Uterus (tissue), 4 donors: ENCODE data around the gene CISH. TPM values are rescaled to one million over a fixed set of nuclear protein-coding genes. Genes with fewer than 3 reads are reported as not detected.

Experiments used
- DNase-seq, 2 donors: peaks; one replicate each; pipeline ENCODE4 v3.0.0-alpha.2; 2019 to 2020
- H3K27ac ChIP-seq, 2 donors: fragments of 200-600 bp; sonication (generic); 1 replicate in 1 of 2; 2 replicates in 1 of 2; pipeline ENCODE4 v1.5.1; 2016 to 2018
- H3K27me3 ChIP-seq, 2 donors: fragments of 200-600 bp; sonication (generic); one replicate each; pipeline ENCODE4 v1.5.1; 2018 to 2019; ENCODE audit warnings: control low read depth in 1 of 2
- H3K36me3 ChIP-seq, 2 donors: fragments of 200-600 bp; sonication (generic); one replicate each; pipeline ENCODE4 v1.5.1; 2019; ENCODE audit warnings: control low read depth in 1 of 2
- H3K4me1 ChIP-seq, 2 donors: fragments of 200-600 bp; sonication (generic); one replicate each; pipeline ENCODE4 v1.5.1; 2018 to 2019; ENCODE audit warnings: control low read depth in 1 of 2
- H3K4me3 ChIP-seq, 2 donors: fragments of 200-600 bp; sonication (generic); 1 replicate in 1 of 2; 2 replicates in 1 of 2; pipeline ENCODE4 v1.5.1; 2018 to 2019; ENCODE audit warnings: mild to moderate bottlenecking in 1 of 2
- H3K9me3 ChIP-seq, 2 donors: fragments of 200-600 bp; sonication (generic); one replicate each; pipeline ENCODE4 v1.5.1; 2019; ENCODE audit warnings: control low read depth in 1 of 2
- POLR2A ChIP-seq, 2 donors: fragments of 450-650 bp; IDR thresholded peaks; one replicate each; pipeline ENCODE4 v1.6.1; 2016; ENCODE audit warnings: antibody characterized with exemption in 2 of 2, mild to moderate bottlenecking in 1 of 2, moderate library complexity in 1 of 2
- intact Hi-C: fragments of 100-400 bp; cut with DNase I; formaldehyde crosslinking; loops from one replicate; pipeline ENCODE4 v1.15.1; 2023; ENCODE audit warnings: low total_unique reads
- total RNA-seq, 4 donors: library from RNA; depleted of rRNA in 3 of 4; stranded (reverse); fragments of >200 nt in 3 of 4; gene quantifications; one replicate each; pipeline versions ENCODE4 v1.1.0 to v1.2.4, GENCODE V29; 2014 to 2023
- TF ChIP-seq, protein P1 (sequence below), 4 experiments: fragments of 200-600 bp in 2 of 4; fragments of 450-650 bp in 2 of 4; sonication (generic) in 2 of 4; IDR thresholded peaks; one replicate each; pipeline ENCODE4 v1.5.1; 2016 to 2019; ENCODE audit warnings: antibody characterized with exemption in 4 of 4, mild to moderate bottlenecking in 2 of 4, moderate library complexity in 1 of 4
- donor health status: DM: yes; HTN: yes; CAD: no.

The CISH gene
- total RNA-seq, 4 donors from 2014 or later = 2.1 to 12.3 (median 5.6) TPM; not detected in 1

DNA sequence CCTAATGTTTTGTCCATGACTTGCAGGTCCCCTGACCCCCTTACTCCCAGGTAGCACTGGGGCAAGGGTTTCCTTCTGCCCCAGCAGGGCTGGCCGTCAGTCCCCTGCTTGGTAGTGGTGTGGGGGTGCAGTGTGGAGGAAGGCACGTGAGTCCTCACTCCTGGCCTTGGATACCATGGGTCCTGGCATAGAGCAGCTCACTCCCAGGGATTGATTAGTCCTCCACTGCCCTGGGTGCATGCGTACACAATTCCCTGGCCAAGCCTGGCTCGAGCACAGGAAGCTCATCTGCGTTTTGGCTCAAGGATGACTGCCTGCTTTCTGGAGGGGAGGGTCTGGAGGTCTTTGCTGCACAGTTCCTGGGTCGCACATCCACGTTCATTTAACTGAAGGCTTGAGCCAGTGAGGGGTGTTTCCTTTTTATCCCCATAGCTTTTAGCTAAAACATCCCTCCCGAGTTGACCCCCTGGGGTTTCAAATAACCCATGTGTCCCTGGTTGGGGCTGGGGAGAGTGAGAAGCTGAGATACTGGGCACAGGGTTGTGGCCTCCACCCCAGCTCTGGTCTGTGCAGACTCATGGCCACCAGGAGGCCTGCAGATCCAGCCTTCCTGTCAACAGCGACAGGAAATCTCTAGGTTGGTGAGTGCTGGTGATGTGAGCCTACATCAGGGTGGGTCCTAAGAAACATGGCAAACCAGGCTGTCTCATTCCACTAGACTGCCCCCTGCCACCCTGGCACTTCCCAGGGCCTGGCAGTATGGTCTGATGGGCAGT is 30.7 kb downstream of the CISH start:
- intact Hi-C loops = no loop called here
- no peaks in the 10 kb centered on the region for H3K27me3 ChIP-seq
- no peaks in the 10 kb centered on the region for H3K9me3 ChIP-seq
- H3K27ac ChIP-seq = no peak overlapping the region
- no peak for DNase-seq
- TF ChIP-seq POLR2A (IDR thresholded peaks at IDR 0.05) = no peak
- TF ChIP-seq, protein P1, sequence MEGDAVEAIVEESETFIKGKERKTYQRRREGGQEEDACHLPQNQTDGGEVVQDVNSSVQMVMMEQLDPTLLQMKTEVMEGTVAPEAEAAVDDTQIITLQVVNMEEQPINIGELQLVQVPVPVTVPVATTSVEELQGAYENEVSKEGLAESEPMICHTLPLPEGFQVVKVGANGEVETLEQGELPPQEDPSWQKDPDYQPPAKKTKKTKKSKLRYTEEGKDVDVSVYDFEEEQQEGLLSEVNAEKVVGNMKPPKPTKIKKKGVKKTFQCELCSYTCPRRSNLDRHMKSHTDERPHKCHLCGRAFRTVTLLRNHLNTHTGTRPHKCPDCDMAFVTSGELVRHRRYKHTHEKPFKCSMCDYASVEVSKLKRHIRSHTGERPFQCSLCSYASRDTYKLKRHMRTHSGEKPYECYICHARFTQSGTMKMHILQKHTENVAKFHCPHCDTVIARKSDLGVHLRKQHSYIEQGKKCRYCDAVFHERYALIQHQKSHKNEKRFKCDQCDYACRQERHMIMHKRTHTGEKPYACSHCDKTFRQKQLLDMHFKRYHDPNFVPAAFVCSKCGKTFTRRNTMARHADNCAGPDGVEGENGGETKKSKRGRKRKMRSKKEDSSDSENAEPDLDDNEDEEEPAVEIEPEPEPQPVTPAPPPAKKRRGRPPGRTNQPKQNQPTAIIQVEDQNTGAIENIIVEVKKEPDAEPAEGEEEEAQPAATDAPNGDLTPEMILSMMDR (IDR thresholded peaks at IDR 0.05) = peak in 1 of 4 experiments; percentile 8
- H3K4me1 ChIP-seq = no peaks in the 10 kb centered on the region
- H3K4me3 ChIP-seq = no peak overlapping the region
- H3K36me3 ChIP-seq = no peaks in the 10 kb centered on the region

GRCh38 chr3:50577348-50577747 is 34.2 kb downstream of the CISH start:
- Histone ChIP-seq H3K4me1 (no peaks in the 10 kb centered on the region), H3K27me3 (no peaks in the 10 kb centered on the region), H3K9me3 (no peaks in the 10 kb centered on the region), H3K27ac (no peak overlapping the region), H3K4me3 (no peak overlapping the region), H3K36me3 (no peaks in the 10 kb centered on the region)
- TF ChIP-seq POLR2A (IDR thresholded peaks at IDR 0.05) = no peak
- TF ChIP-seq, protein P1 (IDR thresholded peaks at IDR 0.05) = no peak
- intact Hi-C loops = no loop called here
- no peak for DNase-seq

- intact Hi-C loops = no loop called here
- no peak for DNase-seq
- H3K9me3 ChIP-seq = no peaks in the 10 kb centered on the region
- TF ChIP-seq, protein P1 (IDR thresholded peaks at IDR 0.05) = no peak
- TF ChIP-seq POLR2A (IDR thresholded peaks at IDR 0.05) = no peak
- no peaks in the 10 kb centered on the region for H3K36me3 ChIP-seq
- H3K27ac ChIP-seq = no peak overlapping the region
- H3K27me3 ChIP-seq = no peaks in the 10 kb centered on the region
- no peak overlapping the region for H3K4me3 ChIP-seq
- peaks cover 0 to 1% of the 10 kb centered on the region in 2 donors for H3K4me1 ChIP-seq
Observed at GRCh38 chr3:50575372-50575771, 36.2 kb downstream of the CISH start.

- Histone ChIP-seq H3K27me3 (no peaks in the 10 kb centered on the region), H3K4me1 (peaks cover 0 to 9% of the 10 kb centered on the region in 2 donors), H3K27ac (no peak overlapping the region), H3K9me3 (no peaks in the 10 kb centered on the region), H3K4me3 (no peak overlapping the region), H3K36me3 (no peaks in the 10 kb centered on the region)
- intact Hi-C loops = no loop called here
- no peak for DNase-seq
- no peak for TF ChIP-seq POLR2A (IDR thresholded peaks at IDR 0.05)
- TF ChIP-seq, protein P1 (IDR thresholded peaks at IDR 0.05) = no peak
Observed at GRCh38 chr3:50574444-50574831, 37.1 kb downstream of the CISH start.

DNA sequence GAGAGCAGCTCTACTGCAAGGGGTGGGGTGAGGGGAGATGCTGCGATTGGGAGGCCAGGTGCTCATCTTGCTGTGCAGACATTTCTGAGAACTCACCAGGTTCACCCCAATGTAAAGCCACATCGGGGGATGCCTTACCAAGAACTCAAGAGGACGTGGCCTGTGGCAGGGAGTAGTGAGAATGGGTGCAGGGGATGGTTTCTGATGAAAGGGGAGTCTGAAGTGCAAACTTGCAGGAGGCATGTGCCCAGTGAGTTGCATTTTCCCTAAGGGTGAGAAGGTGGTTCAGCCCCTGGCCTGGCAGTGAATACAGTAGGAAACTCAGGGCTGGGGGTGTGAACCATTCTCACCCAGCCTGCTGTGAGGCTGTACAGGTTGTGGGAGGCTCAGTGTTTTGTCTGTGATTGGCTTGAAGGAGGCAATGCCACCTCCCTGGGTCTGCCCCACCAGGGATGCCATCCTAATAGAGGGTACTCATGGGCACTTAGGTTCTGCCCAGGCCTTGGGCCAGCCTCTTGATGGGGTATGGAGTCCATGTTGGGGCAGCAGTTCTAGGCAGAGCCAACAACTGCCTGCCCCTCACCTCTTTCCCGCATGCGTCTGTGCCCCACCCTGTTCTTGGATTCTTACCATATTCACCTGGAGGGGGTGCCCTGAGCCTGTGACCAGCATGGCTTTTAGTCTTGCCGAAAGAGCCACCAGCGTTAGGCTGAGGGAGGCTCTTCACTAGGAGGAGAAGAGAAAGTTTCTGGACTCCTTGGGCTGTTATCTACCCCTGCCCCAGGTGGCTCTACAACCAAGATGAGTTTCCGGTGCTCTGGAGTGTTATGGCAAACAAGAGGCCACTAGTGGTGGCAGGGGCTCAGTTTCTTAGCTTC is 37.8 kb downstream of the CISH start:
- H3K4me1 ChIP-seq = peaks cover 0 to 9% of the 10 kb centered on the region in 2 donors
- intact Hi-C loops = loop anchor here (2.0 kb wide), 1 partner anchor 41 kb away; no protein-coding TSS in a partner anchor
- H3K27ac ChIP-seq = no peak overlapping the region
- H3K27me3 ChIP-seq = no peaks in the 10 kb centered on the region
- TF ChIP-seq, protein P1 (IDR thresholded peaks at IDR 0.05) = no peak
- TF ChIP-seq POLR2A (IDR thresholded peaks at IDR 0.05) = no peak
- no peaks in the 10 kb centered on the region for H3K36me3 ChIP-seq
- no peaks in the 10 kb centered on the region for H3K9me3 ChIP-seq
- H3K4me3 ChIP-seq = no peak overlapping the region
- no peak for DNase-seq
